Umbilical cord (tissue), 2 donors: Measurements from ENCODE around the gene FREM1. TPM values are rescaled to one million over a fixed set of nuclear protein-coding genes. Genes with fewer than 3 reads are reported as not detected.

Source experiments
- DNase-seq: peaks from one replicate; pipeline ENCODE4 v3.0.0-alpha.2; 2015; ENCODE audit warnings: low spot score
- total RNA-seq: library from RNA; depleted of rRNA; stranded (reverse); fragments of >200 nt; gene quantifications from one replicate; pipeline ENCODE4 v1.2.3, GENCODE V29; 2014; ENCODE audit warnings: low replicate concordance; ENCODE audit not compliant: insufficient read depth

The FREM1 gene
- total RNA-seq, 1 donor from 2014 or later = 24.6 TPM

DNA sequence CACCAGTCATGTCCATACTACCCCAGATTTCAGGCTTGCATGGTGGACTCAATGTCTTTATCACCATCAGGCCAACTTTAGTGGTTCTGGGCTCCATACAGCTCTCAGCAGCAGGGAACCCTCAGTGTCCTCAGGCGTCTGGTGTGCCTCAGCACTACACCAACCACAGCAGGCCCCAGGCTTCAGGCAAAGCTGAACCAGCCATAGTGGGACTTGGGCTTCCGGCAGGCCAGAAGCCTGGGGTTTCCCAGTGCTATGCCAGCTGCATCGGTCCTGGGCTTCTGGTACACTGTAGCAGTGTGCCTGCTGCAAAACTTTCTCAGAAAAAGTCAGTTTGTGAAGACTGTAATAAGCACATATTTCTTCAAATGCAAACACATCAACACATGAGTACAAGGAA, 205.9 kb downstream of the FREM1 start:
- no peak for DNase-seq

DNA sequence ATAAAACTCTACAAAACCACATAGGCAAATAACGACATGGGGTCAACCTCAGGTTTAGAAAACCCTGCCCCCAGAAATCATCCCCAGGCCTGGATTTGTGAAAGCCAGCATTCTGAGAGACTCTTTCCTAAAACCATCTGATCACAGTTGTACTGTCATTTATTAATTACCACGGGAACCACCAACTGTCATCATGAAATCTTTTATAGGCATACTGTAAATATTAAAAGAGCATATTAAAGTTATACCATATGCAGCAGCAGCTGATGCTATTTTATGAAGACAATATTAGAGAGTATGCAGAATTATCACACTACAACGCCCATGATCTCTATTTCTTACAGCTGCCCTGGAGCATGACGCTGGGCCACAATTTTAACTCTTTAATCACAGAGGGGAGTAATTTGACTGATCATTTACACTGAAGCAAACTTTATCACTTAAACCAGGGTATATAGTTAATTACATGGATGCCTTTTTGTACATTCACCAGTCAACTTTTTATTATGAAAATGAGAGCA, 208.0 kb downstream of the FREM1 start:
- no peak for DNase-seq

DNA sequence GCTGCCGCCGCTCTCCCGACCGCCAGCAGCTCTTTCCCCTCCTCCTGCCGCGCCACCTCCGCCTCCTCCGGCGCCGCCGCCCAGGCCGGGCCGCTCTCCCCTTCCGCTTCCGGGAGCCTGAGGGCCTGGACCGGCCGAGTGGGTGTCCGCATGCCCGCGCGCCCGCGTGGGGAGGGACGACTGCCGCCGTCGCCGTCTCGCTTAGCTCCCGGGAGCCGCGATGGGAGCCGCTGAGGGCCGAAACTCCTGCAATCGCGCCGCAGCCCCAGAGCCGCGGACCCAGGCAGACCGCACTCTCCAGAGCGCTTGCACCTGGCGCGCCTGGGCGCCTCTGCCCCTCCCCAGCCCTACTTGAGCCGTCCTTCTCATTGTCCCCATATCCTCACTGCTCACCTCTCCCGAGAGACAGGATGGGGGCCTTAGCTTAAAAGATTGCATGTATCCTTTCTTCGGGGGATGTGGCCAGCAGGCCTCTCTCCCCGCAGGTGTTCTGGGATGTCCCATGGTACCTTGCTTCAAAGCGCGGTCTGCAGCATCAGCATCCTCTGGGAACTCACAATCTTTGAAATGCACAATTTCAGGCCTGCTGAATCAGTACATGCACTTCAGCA, 216.9 kb downstream of the FREM1 start, which contains the start of gene ZDHHC21:
ZDHHC21 (minus strand) TSS at position 182 of the 611 bp plus-strand sequence. CDS start 19,092 bp downstream, outside the sequence.
- peak; percentile 73 for DNase-seq

DNA sequence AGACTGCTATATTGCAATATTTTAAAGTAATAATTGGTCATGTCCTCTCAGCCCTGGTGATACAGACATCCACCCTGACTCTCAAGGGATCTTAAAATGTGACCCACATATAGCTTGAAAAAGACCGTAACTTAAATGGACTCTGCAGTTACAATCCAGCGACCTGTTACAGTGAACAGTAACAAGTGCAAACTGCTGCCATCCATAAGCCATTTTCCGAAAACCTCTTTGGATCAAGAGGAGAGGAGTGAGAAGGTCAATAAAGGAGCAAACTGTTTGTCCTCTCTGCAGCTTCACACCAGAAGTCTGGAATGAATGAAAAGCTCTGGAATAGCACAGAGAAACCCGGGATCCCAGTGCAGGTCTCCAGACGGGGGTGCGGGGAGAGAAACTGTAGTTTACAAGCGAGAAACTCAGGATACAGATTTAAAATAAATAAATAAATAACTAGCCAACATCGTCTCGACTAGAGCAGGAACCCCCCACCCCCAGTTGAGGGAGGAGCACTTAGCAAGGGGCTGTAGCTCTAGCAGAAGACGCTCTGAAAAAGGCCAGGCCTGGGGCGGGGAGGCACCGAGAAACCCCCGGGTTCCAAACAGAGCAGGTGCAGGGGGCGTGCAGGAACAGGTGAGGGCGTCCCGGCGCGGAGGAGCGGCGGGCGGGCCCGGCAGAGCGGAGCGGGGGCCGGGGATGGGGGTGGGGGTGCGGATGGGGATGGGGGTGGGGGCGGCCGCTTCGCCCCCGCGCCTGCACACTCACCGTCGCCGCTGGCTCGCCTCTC, 217.6 kb downstream of the FREM1 start:
- DNase-seq = peak; percentile 20

DNA sequence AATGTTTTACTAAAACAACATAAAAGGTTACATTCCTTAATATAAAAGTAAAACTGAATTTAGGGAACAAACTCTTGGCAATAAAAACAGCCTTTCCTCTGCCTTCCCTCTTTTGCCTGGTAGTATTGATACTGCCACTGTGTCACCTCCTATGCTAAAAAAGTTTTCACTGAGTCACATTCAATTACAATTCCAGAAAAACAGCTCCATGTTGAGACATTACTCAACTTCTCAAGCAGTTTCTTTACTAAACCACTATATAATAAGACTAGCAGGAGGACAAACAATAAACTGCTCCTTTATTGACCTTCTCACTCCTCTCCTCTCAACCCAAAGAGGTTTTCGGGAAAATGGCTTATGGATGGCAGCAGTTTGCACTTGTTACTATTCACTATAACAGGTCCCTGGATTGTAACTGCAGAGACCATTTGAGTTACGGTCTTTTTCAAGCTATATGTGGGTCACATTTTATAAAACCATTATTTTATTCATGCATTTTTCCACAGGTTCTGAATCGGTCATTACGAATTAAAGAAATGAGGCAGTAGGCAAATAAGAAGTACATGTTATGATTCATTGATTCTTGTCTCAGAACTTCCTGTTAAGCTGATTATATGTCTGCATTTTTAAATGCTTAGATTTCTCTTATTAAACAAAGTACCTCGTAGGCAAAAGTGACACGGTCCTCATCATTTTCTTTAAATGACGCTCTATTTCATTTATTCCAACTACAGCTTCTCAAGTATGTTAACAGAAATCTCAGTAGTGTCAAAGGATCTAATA, 219.1 kb downstream of the FREM1 start:
- DNase-seq = no peak

DNA sequence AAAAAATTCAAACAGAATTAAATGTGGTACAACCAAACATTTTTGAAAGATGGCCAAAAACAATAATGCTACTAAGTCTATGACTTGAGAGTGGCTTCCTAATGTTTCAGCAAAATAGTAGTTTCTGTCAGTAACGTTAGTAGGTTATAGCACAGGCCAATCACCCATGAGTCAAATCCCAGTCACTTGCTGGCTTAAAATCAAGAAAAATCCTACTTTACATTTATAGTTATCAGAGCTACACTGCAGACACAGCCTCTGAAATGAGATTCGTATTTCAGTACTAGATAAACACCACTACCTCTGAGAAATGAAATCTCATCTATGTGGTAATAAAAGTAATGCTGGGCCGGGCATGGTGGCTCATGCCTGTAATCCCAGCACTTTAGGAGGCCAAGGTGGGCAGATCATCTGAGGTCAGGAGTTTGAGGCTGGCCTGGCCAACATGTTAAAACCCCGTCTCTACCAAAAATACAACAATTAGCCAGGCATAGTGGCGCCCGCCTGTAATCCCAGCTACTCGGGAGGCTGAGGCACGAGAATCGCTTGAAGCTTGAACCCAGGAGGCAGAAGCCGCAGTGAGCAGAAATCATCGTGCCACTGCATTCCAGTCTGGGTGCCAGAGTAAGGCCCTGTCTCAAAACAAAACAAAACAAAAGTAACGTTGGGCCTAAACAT, 223.0 kb downstream of the FREM1 start:
- DNase-seq = no peak

DNA sequence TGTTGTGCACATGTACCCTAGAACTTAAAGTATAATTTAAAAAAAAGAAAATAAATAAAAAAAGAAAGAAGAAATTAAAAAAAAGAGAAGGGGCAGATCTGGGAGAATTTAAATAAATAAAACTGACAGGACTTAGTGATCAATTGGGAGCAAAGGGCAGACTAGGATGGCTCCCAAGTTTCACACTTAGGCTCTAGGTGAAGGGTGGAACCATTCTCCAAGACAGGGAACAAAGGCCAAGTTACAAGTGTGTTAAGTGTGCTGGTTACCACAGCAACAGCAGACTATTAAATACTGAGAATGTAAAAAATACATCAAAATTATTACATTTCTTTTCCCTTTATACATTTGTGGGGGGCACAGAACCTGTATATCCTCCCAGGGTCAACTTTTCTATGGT, 224.1 kb downstream of the FREM1 start:
- no peak for DNase-seq

Other genes with a start within 250 kb of the FREM1 start
- gene ZDHHC21, start 217.0 kb downstream of the FREM1 start, total RNA-seq = 25.3 TPM
- gene CER1, start 187.7 kb downstream of the FREM1 start, total RNA-seq = 3.9 TPM